Measurements from ENCODE around the gene MYBPC3. TPM values are rescaled to one million over a fixed set of nuclear protein-coding genes. Genes with fewer than 3 reads are reported as not detected.

The MYBPC3 gene
- total RNA-seq, 2 experiments from 2014 or later, result not detected

DNA sequence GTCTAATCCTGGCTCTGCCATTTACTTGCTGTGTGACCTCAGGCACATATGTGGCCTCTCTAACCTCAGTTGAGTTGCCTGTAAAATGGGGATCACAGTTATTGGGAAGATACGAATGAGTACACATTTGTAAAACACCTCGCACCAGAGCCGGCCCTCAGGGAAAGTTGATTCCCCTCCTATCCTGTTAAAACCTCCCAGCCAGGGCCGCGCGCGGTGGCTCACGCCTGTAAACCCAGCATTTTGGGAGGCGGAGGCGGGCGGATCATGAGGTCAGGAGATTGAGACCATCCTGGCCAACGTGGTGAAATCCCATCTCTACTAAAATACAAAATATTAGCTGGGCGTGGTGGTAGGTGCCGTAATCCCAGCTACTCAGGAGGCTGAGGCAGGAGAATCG is 7.8 kb upstream of the MYBPC3 start:
- Mint-ChIP-seq H3K27me3 (no peaks in the 10 kb centered on the region), H3K4me1 (peaks cover 12% of the 10 kb centered on the region), H3K9me3 (ENCODE audit: low read depth) (no peaks in the 10 kb centered on the region), H3K27ac (no peak overlapping the region), H3K4me3 (no peak overlapping the region), H3K36me3 (no peaks in the 10 kb centered on the region)
- CTCF ChIA-PET, result interaction anchor here (0.7 to 2.9 kb wide), 2 partner anchors 13 to 86 kb away, joined by 3 to 16 read pairs; no protein-coding TSS in a partner anchor
- ATAC-seq (no peak), DNase-seq (no peak)

DNA sequence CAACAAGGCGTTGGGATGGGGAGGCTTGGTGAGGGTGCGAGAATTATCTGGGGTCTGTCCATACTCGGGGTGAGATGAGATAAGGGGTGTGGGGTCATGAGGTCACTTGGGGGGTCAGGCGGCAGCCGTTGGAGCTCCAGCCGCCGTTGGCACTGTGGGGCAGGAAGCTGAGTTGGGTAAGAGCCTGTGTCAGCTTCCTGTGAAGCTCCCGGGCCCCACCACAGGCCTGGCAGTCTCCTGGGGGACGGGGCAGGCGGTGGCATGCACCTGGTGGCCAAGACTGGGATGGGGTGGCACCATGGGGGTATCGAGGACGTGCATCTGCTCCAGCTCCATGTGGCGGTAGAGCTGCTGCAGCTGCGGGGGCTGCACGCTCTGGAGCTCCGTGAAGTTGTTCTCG is 7.1 kb upstream of the MYBPC3 start:
- Mint-ChIP-seq H3K36me3 (no peaks in the 10 kb centered on the region), H3K27me3 (no peaks in the 10 kb centered on the region), H3K27ac (peak overlapping the region; percentile 35), H3K4me3 (no peak overlapping the region), H3K4me1 (peaks cover 12% of the 10 kb centered on the region), H3K9me3 (ENCODE audit: low read depth) (no peaks in the 10 kb centered on the region)
- ATAC-seq, result no peak
- CTCF ChIA-PET, result interaction anchor here (0.7 to 2.9 kb wide), 4 partner anchors 14 to 100 kb away, joined by 3 to 16 read pairs (median 6); no protein-coding TSS in a partner anchor
- no peak for DNase-seq

DNA sequence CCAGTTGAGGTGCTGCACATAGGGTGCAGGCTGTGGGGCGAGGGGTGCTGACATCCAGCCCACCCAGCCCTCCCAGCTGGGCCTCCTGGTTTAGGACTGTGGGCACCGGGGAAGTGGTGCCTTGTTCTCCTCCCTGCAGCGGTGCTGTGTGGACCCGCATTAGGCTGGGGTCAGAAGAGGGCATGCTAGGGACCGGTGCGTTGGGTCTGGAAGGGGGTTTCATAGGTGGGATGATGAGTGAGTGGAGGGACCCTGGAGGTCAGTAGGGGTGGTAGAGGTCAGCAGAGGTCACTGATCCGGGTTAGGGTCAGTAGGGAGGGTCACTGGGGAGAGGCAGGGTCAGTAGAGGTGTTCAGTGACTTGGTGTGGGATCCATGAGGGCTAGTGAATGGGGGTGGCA is 6.7 kb upstream of the MYBPC3 start:
- ATAC-seq, result no peak
- Mint-ChIP-seq H3K27me3 (no peaks in the 10 kb centered on the region), H3K9me3 (ENCODE audit: low read depth) (no peaks in the 10 kb centered on the region), H3K4me3 (no peak overlapping the region), H3K27ac (peak overlapping the region; percentile 35), H3K36me3 (no peaks in the 10 kb centered on the region), H3K4me1 (peaks cover 12% of the 10 kb centered on the region)
- DNase-seq, result no peak
- CTCF ChIA-PET, result interaction anchor here (0.9 to 2.9 kb wide), 3 partner anchors 14 to 100 kb away, joined by 3 to 16 read pairs (median 8); no protein-coding TSS in a partner anchor

DNA sequence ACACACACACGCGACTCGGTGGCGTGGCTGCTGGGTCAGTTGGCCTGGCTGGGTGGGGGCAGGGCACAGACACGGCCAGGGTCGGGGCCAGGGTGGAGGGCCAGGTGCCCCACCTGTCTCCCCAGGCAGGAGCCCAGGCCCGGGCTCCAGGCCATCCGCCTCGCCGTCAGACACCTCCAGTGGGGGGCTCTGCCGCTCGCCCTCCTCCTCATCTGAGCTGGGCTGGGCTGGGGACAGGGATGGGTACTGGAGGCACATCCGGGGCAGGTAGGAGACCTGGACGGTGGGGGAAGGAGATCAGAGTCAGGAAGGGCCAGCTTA is 6.2 kb upstream of the MYBPC3 start:
- Mint-ChIP-seq H3K27me3 (no peaks in the 10 kb centered on the region), H3K27ac (no peak overlapping the region), H3K36me3 (no peaks in the 10 kb centered on the region), H3K4me3 (no peak overlapping the region), H3K4me1 (peaks cover 12% of the 10 kb centered on the region), H3K9me3 (ENCODE audit: low read depth) (no peaks in the 10 kb centered on the region)
- DNase-seq, result no peak
- CTCF ChIA-PET, result interaction anchor here (1.5 to 2.9 kb wide), 2 partner anchors 15 to 53 kb away, joined by 8 to 16 read pairs; no protein-coding TSS in a partner anchor
- ATAC-seq, result no peak

DNA sequence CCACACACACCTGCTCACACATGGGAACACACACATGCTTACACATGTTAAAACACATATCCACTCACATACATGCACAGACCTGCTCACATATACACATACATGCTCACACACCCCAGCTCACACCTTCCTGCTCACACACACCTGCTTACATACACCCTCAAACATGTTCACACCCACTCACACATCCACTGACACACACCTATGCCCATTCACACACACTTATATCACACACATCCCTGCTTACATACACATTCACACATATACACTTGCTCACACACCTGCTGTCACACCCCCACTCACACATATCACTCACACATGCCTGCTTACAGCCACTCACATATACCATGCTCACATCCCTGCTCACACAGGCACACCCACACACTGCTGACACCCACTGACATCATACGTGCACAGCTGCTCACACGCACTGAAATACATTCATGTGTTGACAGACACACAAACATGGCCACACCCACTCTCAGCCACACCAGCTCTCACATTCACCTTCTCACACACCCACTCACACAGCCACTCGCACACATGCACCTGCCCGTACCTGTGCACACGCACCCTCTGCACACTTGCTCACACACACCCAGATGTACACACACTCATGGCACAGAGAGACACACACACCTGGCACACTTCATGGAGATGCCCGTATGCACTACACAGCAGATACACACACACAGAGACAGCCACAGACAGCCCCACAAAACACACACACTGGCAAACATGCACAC is 5.7 kb upstream of the MYBPC3 start:
- H3K27me3 Mint-ChIP-seq, result no peaks in the 10 kb centered on the region
- H3K36me3 Mint-ChIP-seq, result no peaks in the 10 kb centered on the region
- peaks cover 12% of the 10 kb centered on the region for H3K4me1 Mint-ChIP-seq
- H3K27ac Mint-ChIP-seq, result no peak overlapping the region
- CTCF ChIA-PET, result no interaction called here
- ATAC-seq (no peak), DNase-seq (no peak)
- no peak overlapping the region for H3K4me3 Mint-ChIP-seq
- H3K9me3 Mint-ChIP-seq (ENCODE audit: low read depth), result no peaks in the 10 kb centered on the region

DNA sequence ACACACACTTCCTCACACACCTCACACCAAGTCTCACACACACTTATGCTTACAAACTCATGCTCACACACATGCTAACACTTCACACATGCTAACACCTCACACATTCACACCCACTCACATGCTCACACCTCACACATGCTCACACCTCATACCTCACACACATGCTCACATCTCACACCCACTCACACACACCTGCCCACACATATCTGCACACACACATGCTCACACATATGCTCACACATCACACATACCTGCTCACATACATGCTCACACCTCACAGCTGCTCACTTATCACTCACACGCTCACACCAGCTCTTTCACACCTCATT is 4.5 kb upstream of the MYBPC3 start:
- Mint-ChIP-seq H3K4me1 (peaks cover 12% of the 10 kb centered on the region), H3K4me3 (no peak overlapping the region), H3K27ac (no peak overlapping the region), H3K9me3 (ENCODE audit: low read depth) (no peaks in the 10 kb centered on the region), H3K36me3 (no peaks in the 10 kb centered on the region), H3K27me3 (no peaks in the 10 kb centered on the region)
- no peak for DNase-seq
- CTCF ChIA-PET, result no interaction called here
- no peak for ATAC-seq

DNA sequence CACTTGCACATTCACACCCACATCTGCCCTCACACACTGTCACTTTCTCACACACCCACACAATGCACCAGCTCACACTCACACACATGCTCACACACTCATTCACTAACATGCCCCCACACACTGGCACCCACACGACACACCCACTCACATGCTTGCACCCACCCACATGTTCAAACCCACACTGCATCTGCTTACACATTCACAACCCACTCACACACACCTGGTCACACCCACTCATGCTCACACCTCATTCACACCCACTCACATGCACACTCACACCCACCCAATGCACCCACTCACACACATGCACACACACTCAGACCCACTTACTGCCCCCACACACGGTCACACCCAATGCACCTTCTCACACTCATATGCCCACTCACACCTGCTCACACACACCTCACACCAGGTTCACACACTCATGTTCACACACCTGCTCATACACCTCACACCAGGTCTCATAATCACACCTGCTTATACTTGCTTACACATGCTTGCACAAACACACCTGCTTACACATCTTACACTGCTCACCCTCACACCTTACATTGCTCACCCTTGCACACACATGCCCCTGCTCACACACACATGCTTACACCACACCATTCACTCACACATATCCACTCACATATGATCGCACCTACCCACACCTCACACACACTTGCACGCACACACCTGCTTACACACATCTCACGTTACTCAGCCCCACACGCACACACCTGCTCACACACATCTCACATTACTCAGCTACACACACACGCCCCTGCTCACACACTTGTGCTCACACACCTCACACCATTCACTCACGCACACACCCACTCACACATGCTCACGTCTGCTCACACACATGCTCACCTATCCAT is 3.9 kb upstream of the MYBPC3 start:
- H3K27me3 Mint-ChIP-seq, result no peaks in the 10 kb centered on the region
- no peak overlapping the region for H3K27ac Mint-ChIP-seq
- peaks cover 12% of the 10 kb centered on the region for H3K4me1 Mint-ChIP-seq
- H3K36me3 Mint-ChIP-seq, result no peaks in the 10 kb centered on the region
- CTCF ChIA-PET, result no interaction called here
- H3K4me3 Mint-ChIP-seq, result no peak overlapping the region
- DNase-seq (no peak), ATAC-seq (no peak)
- H3K9me3 Mint-ChIP-seq (ENCODE audit: low read depth), result no peaks in the 10 kb centered on the region

DNA sequence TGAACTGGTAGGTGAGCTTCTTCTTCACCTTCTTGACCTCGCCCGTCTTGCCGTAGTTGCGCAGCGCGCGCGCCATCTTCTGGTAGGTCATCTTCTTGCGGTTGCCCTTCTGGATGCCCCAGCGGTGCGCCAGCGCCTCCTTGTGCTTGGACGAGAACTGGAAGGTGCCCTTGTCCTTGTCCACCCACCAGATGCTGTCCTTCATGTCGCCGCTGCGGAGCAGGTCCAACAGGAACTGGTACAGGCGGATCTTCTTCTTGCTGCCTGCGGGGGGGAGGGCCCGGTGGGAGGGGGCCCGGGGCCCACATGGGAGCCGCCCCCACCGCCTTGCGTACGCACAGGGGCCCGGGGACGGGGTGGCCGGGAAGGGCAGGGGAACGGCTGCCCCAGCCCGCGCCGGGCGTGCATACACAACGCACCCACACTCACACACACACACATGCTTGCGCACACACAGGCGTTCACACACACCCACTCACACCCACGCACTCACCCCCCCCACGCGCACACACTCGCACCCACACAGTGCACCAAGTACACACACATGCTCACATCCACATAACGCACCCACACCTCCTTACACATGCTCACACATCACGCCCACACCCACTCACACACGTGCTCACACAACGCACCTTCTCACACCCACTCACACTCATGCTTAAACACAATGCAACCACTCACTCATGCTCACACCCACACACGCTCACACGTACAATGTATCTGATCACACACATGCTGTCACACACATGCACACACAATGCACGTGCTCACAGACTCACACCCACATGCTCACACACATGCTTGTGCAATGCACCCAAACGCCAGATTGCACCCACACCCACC is 3.0 kb upstream of the MYBPC3 start:
- H3K4me1 Mint-ChIP-seq, result peaks cover 10% of the 10 kb centered on the region
- H3K9me3 Mint-ChIP-seq (ENCODE audit: low read depth), result no peaks in the 10 kb centered on the region
- no peaks in the 10 kb centered on the region for H3K27me3 Mint-ChIP-seq
- DNase-seq, result peak; percentile 52
- no peaks in the 10 kb centered on the region for H3K36me3 Mint-ChIP-seq
- no peak overlapping the region for H3K27ac Mint-ChIP-seq
- no peak for ATAC-seq
- CTCF ChIA-PET, result interaction anchor here (1.9 kb wide), 1 partner anchor 56 kb away, joined by 6 read pairs; no protein-coding TSS in a partner anchor
- H3K4me3 Mint-ChIP-seq, result no peak overlapping the region

DNA sequence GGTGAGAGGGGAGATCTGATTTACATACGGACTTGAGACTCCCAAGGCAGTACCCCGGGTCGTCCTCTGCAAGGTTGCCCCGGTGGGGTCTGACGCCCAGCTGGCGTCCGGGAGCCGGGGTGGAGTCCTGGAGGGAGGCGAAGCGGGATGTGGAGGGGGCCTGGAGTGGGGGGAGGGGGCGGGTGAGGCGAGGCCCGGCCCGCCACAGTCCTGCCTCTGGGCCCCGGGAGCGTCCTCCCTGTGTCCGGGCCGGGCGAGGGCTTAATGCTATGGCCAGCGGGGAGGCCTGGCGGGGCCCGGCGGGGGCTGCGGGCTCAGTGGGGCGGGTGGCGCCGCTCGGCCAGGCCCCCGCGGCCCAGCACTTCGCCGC is 2.4 kb upstream of the MYBPC3 start:
- Mint-ChIP-seq H3K36me3 (no peaks in the 10 kb centered on the region), H3K9me3 (ENCODE audit: low read depth) (no peaks in the 10 kb centered on the region), H3K27ac (no peak overlapping the region), H3K27me3 (no peaks in the 10 kb centered on the region), H3K4me1 (peaks cover 8% of the 10 kb centered on the region), H3K4me3 (no peak overlapping the region)
- ATAC-seq (no peak), DNase-seq (no peak)
- CTCF ChIA-PET, result interaction anchor here (1.9 kb wide), 1 partner anchor 57 kb away, joined by 6 read pairs; no protein-coding TSS in a partner anchor

DNA sequence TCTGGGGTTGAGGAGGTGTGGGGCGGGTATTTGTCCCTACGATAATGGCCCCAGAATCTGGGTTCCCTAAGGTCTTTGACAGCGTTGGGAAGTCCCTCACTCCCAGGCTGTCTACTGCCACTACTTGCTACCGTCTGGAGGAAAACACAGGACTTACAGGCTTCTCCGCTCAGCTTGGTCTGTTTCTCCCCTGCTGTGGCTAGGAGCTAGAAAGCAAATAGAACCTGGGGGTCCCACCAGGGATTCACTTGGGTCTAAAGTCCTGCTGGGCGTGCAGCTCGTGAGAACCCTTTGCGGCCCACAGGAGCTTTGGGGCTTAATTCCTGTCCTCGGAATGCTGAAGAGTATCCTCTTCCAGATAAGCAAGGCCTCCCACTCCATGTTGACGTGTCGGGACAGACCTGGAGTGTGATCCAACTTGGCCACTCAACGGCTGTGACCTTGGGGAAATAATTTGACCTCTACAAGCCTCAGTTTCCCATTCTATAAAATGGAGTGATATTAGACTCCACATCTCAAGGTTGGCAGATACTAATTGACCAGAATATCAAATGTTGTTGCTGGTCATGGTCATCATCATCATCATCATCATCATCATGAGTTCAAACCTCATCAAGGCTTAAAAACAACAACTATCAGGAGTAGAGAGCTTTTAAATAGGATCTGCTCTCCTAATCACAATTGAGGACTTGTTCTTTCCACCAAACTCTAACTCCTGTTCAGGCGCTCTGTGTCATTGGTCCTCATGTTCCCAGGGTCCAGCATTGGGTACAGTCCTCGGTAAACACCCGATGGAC is 1.7 kb upstream of the MYBPC3 start:
- no peaks in the 10 kb centered on the region for H3K9me3 Mint-ChIP-seq (ENCODE audit: low read depth)
- ATAC-seq, result no peak
- CTCF ChIA-PET, result interaction anchor here (1.9 kb wide), 1 partner anchor 58 kb away, joined by 6 read pairs; no protein-coding TSS in a partner anchor
- no peak overlapping the region for H3K27ac Mint-ChIP-seq
- no peaks in the 10 kb centered on the region for H3K27me3 Mint-ChIP-seq
- H3K4me3 Mint-ChIP-seq, result no peak overlapping the region
- no peaks in the 10 kb centered on the region for H3K36me3 Mint-ChIP-seq
- no peak for DNase-seq
- peaks cover 1% of the 10 kb centered on the region for H3K4me1 Mint-ChIP-seq

DNA sequence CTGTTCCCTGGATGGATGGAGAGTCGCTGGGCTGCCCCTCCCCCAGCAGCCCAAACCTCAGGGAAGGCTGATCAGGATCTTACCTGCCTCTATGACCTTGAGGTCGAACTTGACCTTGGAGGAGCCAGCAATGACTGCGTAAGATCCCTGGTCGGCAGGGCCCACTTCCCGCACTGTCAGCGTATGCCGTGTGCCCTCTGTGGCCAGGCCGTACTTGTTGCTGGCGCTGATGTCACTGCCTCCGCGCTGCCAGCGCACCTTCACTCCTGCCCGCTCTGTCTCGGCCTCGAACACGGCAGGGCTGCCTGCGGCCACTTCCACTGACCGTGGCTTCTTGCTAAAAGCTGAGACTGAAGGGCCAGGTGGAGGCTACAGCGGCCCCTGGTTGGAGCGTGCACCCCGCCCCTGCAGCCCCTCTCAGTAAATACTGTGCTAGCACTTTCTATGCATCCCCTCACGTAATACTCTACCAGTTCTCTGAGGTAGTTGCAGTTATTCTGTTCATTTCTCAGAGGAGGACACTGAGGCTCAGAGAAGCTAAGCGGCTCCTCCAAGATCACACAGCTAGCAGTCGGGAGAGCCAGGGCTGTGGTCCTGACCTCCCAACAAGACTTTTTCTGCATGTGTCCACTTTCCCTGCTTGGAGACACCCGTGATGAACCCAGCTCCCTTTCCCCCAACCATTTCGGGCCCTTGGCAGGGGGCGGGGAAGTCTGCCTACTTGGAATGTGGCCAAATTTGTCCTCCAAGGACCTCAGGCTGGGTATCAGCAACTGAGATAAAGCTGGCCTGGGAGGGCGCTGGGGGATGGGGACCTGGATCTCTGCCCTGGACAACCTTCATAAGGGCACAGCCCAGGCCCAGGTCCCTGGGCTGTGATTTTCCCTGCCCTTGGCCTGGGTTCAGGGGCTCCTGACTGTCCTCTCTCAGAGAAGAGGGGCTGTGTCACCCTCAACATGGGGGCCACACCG is 1.1 kb downstream of the MYBPC3 start:
- Mint-ChIP-seq H3K9me3 (ENCODE audit: low read depth) (no peaks in the 10 kb centered on the region), H3K27me3 (no peaks in the 10 kb centered on the region)

DNA sequence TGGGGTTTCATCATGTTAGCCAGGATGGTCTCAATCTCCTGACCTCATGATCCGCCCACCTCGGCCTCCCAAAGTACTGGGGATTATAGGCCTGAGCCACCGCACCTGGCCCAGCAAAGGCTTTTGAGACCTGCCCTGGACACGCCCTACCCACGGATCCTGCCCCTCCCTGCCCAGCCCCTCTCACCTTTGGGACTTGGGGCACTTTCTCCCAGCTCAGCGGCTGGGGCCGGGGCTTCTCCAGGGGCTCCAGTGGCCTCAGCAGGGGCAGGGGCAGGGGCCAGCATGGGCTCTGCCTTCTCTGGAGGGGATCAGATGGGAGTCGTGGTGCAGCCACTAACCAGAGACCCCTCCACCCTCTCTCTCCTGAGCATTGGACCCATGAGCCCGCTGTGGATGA is 2.2 kb downstream of the MYBPC3 start:
- Mint-ChIP-seq H3K4me1 (no peaks in the 10 kb centered on the region), H3K36me3 (no peaks in the 10 kb centered on the region), H3K27me3 (no peaks in the 10 kb centered on the region), H3K27ac (no peak overlapping the region), H3K4me3 (no peak overlapping the region), H3K9me3 (ENCODE audit: low read depth) (no peaks in the 10 kb centered on the region)
- CTCF ChIA-PET, result interaction anchor here (1.1 to 2.3 kb wide), 2 partner anchors 24 to 93 kb away, joined by 4 to 7 read pairs; partner anchors contain the start of gene NR1H3
- ATAC-seq, result no peak
- DNase-seq, result no peak

More for the DNA sequence above, 1.1 kb downstream of the MYBPC3 start:
- no peaks in the 10 kb centered on the region for H3K36me3 Mint-ChIP-seq
- DNase-seq (no peak), ATAC-seq (no peak)
- CTCF ChIA-PET, result interaction anchor here (0.6 to 2.3 kb wide), 2 partner anchors 11 to 23 kb away, joined by 4 to 7 read pairs; no protein-coding TSS in a partner anchor
- H3K4me1 Mint-ChIP-seq, result no peaks in the 10 kb centered on the region
- no peak overlapping the region for H3K4me3 Mint-ChIP-seq
- H3K27ac Mint-ChIP-seq, result no peak overlapping the region

Data from activated CD8-positive, alpha-beta memory T cell treated with anti-CD3 and anti-CD28 coated beads, Interleukin-2, amount 10 ng/mL, durations not matched to agents 7 days and 5 days (primary cell).